HepG2 (cell line): ENCODE measurements around the gene VAV2. TPM values are rescaled to one million over a fixed set of nuclear protein-coding genes. Genes with fewer than 3 reads are reported as not detected.
A peak's percentile ranks its signal among the peaks of the same experiment; 100 is the strongest.

Experiments used
- ATAC-seq: fragments of 200-7000 bp; cut with Tn5 transposase; 3 replicates; pipeline ENCODE4 v1.9.1; 2020; ENCODE audit warnings: mild to moderate bottlenecking, moderate library complexity
- BruUV-seq: library from RNA; stranded (reverse); fragments of 400-500 nt; replicated peaks from 2 replicates; lab custom pipeline; 2021; lab: Mats Ljungman, UMichigan
- CTCF ChIA-PET: fragments of 300-600 bp; formaldehyde crosslinking; extraction: SDS; loops from one replicate; lab custom pipeline; 2021; ENCODE audit warnings: low total read pairs, inconsistent platforms, low intra/inter-chr PET ratio; lab: Yijun Ruan, JAX
- POLR2A ChIA-PET: fragments of 350-600 bp; sonication (Branson Sonifier 250); formaldehyde crosslinking; loops from one replicate; lab custom pipeline; 2020; ENCODE audit warnings: antibody characterized with exemption, inconsistent platforms; lab: Yijun Ruan, JAX
- DNase-seq: peaks from one replicate; pipeline ENCODE4 v3.0.0-alpha.2; 2015; ENCODE audit warnings: low spot score
- FAIRE-seq: peaks from 3 replicates; lab custom pipeline; 2011; peaks lifted over from hg19 to GRCh38; lab: Jason Lieb, UNC
- H2AFZ ChIP-seq: one replicate; pipeline ENCODE4 v1.6.1; 2011; ENCODE audit warnings: low read length, inconsistent platforms
- H3K27ac ChIP-seq: fragments of 300-600 bp; 3 replicates; pipeline ENCODE4 v1.8.0; 2011; ENCODE audit warnings: mixed run types, mild to moderate bottlenecking, mixed read lengths, low read length, inconsistent platforms; ENCODE audit not compliant: insufficient read depth; ENCODE audit errors: extremely low read length
- H3K27me3 ChIP-seq, 2 experiments: fragments of 200-600 bp in 1 of 2; 2 replicates in 1 of 2; 3 replicates in 1 of 2; pipeline versions ENCODE4 v1.6.0 to v1.8.0; 2011; ENCODE audit warnings: low read length in 2 of 2, mild to moderate bottlenecking in 2 of 2, moderate library complexity in 2 of 2, inconsistent platforms in 1 of 2; ENCODE audit not compliant: insufficient read depth in 2 of 2, control insufficient read depth in 1 of 2
- H3K36me3 ChIP-seq, 2 experiments: fragments of 200-600 bp in 1 of 2; replicated peaks in 1 of 2; 2 replicates in 1 of 2; 3 replicates in 1 of 2; pipeline versions ENCODE4 v1.5.1 to v1.8.0; 2011; ENCODE audit warnings: low read length in 2 of 2, inconsistent platforms in 1 of 2; ENCODE audit not compliant: insufficient read depth in 2 of 2, control insufficient read depth in 1 of 2
- H3K4me1 ChIP-seq: 2 replicates; pipeline ENCODE4 v1.5.1; 2012; ENCODE audit warnings: low read length, inconsistent platforms; ENCODE audit not compliant: insufficient read depth
- H3K4me2 ChIP-seq: 2 replicates; pipeline ENCODE4 v1.6.0; 2011; ENCODE audit warnings: low read depth, low read length, inconsistent platforms
- H3K4me3 ChIP-seq, 3 experiments: fragments of 200-600 bp in 1 of 3; sonication (generic), shearing (Covaris generic) in 1 of 3; replicated peaks in 1 of 3; 2 replicates each; pipeline ENCODE4 v1.5.1; 2011 to 2016; ENCODE audit warnings: low read length in 3 of 3, inconsistent platforms in 2 of 3, low read depth in 2 of 3, mild to moderate bottlenecking in 2 of 3, control low read depth in 1 of 3, mixed read lengths in 1 of 3; ENCODE audit not compliant: insufficient read depth in 1 of 3
- H3K79me2 ChIP-seq: one replicate; pipeline ENCODE4 v1.6.1; 2011; ENCODE audit warnings: low read length, inconsistent platforms; ENCODE audit not compliant: insufficient read depth
- H3K9ac ChIP-seq: 2 replicates; pipeline ENCODE4 v1.6.0; 2011; ENCODE audit warnings: mild to moderate bottlenecking, low read depth, low read length, inconsistent platforms; ENCODE audit not compliant: insufficient read depth
- H3K9me3 ChIP-seq: 2 replicates; pipeline ENCODE4 v1.5.1; 2012; ENCODE audit warnings: mild to moderate bottlenecking, low read length
- H4K20me1 ChIP-seq: 2 replicates; pipeline ENCODE4 v1.6.0; 2011; ENCODE audit warnings: inconsistent platforms, mild to moderate bottlenecking, low read length, moderate library complexity; ENCODE audit not compliant: insufficient read depth
- AGO2 ChIP-seq: fragments of 200-400 bp; formaldehyde crosslinking; optimal IDR thresholded peaks from 2 replicates; pipeline ENCODE3; 2017; ENCODE audit warnings: mild to moderate bottlenecking, low read depth, low read length, moderate library complexity
- NAIF1 ChIP-seq: sonication (generic); formaldehyde crosslinking; IDR thresholded peaks from 2 replicates; pipeline ENCODE4 v1.5.0; 2020; ENCODE audit warnings: mild to moderate bottlenecking, missing genetic modification reagents, borderline replicate concordance
- ZBTB4 ChIP-seq: sonication (generic); formaldehyde crosslinking; IDR thresholded peaks from 2 replicates; pipeline ENCODE4 v1.4.0; 2020; ENCODE audit warnings: missing genetic modification reagents, mild to moderate bottlenecking, borderline replicate concordance
- ZNF652 ChIP-seq: IDR thresholded peaks from 2 replicates; pipeline ENCODE4 v1.6.1; 2016; ENCODE audit warnings: low read depth, borderline replicate concordance
- WGBS: methylation state at CpG from one replicate; pipeline ENCODE4 v1.1.6; 2017; ENCODE audit warnings: low lambda C conversion rate; 5-methylcytosine and 5-hydroxymethylcytosine counted together
- in situ Hi-C: cut with HindIII; loops from 2 replicates; pipeline ENCODE4 v1.10.0; 2017; ENCODE audit warnings: low pct_unique_long_range_greater_than_20kb; ENCODE audit not compliant: extremely low pct_ligation_motif_present
- intact Hi-C: fragments of 100-400 bp; cut with micrococcal nuclease; formaldehyde crosslinking; loops from one replicate; pipeline ENCODE4 v1.10.0; 2022; ENCODE audit not compliant: unreplicated experiment
- polyA plus RNA-seq, 8 experiments: library from polyadenylated mRNA; depleted of rRNA in 3 of 8; stranded (reverse) in 7 of 8; unstranded in 1 of 8; fragments of >200 nt; fragmentation: Illumina TruSeq in 4 of 8; extraction: Trizol in 4 of 8; gene quantifications; 2 replicates each; pipeline versions ENCODE4 v1.2.1 to v1.2.3, GENCODE V29; 2011 to 2016; ENCODE audit warnings: low read depth in 4 of 8, missing spikeins in 1 of 8, mixed read lengths in 1 of 8; ENCODE audit not compliant: insufficient read depth in 1 of 8
- total RNA-seq, 5 experiments: library from RNA; depleted of rRNA; stranded (reverse); fragments of >200 nt; fragmentation: Illumina TruSeq; extraction: Trizol; gene quantifications; 2 replicates each; pipeline ENCODE4 v1.2.3, GENCODE V29; 2016; ENCODE audit warnings: low read depth in 1 of 5
- TF ChIP-seq, protein P1 (sequence below): sonication (generic); formaldehyde crosslinking; IDR thresholded peaks from 2 replicates; pipeline ENCODE4 v1.4.0; 2020; ENCODE audit warnings: missing genetic modification reagents

VAV2 gene
- total and polyA plus RNA-seq, 2 of the 13 experiments (the other 11 are each of a cell fraction or from before 2014, with no cell fraction given) = 22.5 to 22.9 TPM

DNA sequence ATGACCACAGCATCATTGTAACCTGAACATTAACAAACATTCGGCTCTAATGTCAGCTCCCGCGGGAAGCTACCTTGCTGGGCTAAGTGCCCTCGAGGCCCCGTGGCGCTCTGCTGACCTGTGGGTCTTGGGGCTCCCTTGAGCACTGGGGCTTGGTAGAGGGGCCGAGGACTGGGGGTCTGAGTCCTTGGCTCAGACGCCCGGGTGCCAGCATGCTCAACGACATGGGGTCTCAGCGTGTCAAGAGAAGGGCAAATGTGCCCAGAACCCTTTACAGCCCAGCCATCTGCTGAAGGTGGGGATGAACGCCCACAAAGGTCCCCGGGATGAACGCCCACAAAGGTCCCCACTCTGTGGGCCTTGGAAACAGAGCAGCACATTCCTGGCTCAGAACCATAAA, 214.3 kb downstream of the VAV2 start (continued):
- TF ChIP-seq, protein P1, sequence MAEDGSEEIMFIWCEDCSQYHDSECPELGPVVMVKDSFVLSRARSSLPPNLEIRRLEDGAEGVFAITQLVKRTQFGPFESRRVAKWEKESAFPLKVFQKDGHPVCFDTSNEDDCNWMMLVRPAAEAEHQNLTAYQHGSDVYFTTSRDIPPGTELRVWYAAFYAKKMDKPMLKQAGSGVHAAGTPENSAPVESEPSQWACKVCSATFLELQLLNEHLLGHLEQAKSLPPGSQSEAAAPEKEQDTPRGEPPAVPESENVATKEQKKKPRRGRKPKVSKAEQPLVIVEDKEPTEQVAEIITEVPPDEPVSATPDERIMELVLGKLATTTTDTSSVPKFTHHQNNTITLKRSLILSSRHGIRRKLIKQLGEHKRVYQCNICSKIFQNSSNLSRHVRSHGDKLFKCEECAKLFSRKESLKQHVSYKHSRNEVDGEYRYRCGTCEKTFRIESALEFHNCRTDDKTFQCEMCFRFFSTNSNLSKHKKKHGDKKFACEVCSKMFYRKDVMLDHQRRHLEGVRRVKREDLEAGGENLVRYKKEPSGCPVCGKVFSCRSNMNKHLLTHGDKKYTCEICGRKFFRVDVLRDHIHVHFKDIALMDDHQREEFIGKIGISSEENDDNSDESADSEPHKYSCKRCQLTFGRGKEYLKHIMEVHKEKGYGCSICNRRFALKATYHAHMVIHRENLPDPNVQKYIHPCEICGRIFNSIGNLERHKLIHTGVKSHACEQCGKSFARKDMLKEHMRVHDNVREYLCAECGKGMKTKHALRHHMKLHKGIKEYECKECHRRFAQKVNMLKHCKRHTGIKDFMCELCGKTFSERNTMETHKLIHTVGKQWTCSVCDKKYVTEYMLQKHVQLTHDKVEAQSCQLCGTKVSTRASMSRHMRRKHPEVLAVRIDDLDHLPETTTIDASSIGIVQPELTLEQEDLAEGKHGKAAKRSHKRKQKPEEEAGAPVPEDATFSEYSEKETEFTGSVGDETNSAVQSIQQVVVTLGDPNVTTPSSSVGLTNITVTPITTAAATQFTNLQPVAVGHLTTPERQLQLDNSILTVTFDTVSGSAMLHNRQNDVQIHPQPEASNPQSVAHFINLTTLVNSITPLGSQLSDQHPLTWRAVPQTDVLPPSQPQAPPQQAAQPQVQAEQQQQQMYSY = no peak
- no peak for TF ChIP-seq NAIF1 (CRISPR knock-in tag)
- no peak for TF ChIP-seq ZBTB4 (CRISPR knock-in tag)

DNA sequence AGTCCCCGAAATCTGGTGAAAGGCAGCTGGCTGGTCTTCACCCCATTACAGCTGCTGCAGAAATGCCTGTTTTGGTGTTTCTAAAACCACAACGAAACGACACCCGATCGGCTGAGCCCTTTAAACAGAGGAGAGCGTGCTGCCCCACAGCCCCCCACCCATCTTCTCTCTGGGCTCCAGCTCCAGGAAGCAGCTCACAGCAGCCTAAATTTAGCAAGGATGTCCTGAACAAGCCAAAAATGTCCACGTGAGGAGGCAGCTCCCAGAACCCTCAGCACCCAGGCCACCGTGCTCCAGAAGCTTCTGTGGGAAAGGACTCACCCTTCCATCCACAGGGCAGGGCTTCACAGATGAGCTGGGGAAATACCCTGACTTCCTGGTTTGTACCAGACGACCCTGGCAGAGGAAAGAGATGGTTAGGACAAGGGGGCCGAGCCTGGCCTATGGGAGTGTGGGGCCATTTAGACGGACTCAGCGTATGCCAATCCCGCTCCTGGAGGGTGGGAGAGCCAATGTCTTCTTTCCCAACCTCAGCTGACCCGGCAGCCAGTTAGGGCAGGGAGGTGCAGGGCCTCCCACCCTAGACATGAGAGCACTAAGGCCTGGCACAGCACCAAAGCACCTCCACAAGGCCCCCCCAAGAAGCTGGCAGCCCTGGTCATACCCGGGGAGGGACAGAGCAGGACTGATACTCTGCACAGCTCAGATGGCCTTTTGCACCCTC, 214.9 kb downstream of the VAV2 start:
- H3K27me3 ChIP-seq = no peaks in the 10 kb centered on the region
- TF ChIP-seq ZNF652 (CRISPR knock-in tag) (no peak), AGO2 (peak; percentile 17)
- no peak overlapping the region for H2AFZ ChIP-seq
- H3K9me3 ChIP-seq = 0 out of 2 replicates have a peak, but pooled peaks cover 5% of the 10 kb centered on the region
- no peak overlapping the region for H3K27ac ChIP-seq
- 92% methylated on average over 7 of the region's 15 CpGs for WGBS
- no peaks in the 10 kb centered on the region; the same call in 1 of the 2 replicates for H4K20me1 ChIP-seq
- in situ Hi-C loops = no loop called here
- CTCF ChIA-PET = no interaction called here
- no peak overlapping the region for H3K4me3 ChIP-seq
- no peak overlapping the region for H3K4me2 ChIP-seq
- DNase-seq (no peak), ATAC-seq (no peak), FAIRE-seq (no peak)
- no peaks in the 10 kb centered on the region for H3K79me2 ChIP-seq
- BruUV-seq = no TSS peak
- H3K9ac ChIP-seq = no peak overlapping the region
- POLR2A ChIA-PET = no interaction called here
- H3K4me1 ChIP-seq = no peaks in the 10 kb centered on the region
- intact Hi-C loops = no loop called here
- peaks cover 38 to 72% of the 10 kb centered on the region in 2 experiments; a peak in 4 of 5 replicates for H3K36me3 ChIP-seq
